GM18870 (cell line): Measurements from ENCODE around the gene PCIF1.
"Not testable (repeated sequence)": the region's sequence is repeated elsewhere in the genome, so short reads cannot be mapped to it uniquely, and the experiment has no call there.

Experiments
- ATAC-seq: cut with Tn5 transposase; IDR thresholded peaks from one replicate; pipeline ENCODE4 v1.9.1; 2021; ENCODE audit warnings: moderate library complexity; ENCODE audit not compliant: unreplicated experiment

The PCIF1 gene

GRCh38 chr20:45946149-45946970, 11.9 kb downstream of the PCIF1 start:
- ATAC-seq = no peak

DNA sequence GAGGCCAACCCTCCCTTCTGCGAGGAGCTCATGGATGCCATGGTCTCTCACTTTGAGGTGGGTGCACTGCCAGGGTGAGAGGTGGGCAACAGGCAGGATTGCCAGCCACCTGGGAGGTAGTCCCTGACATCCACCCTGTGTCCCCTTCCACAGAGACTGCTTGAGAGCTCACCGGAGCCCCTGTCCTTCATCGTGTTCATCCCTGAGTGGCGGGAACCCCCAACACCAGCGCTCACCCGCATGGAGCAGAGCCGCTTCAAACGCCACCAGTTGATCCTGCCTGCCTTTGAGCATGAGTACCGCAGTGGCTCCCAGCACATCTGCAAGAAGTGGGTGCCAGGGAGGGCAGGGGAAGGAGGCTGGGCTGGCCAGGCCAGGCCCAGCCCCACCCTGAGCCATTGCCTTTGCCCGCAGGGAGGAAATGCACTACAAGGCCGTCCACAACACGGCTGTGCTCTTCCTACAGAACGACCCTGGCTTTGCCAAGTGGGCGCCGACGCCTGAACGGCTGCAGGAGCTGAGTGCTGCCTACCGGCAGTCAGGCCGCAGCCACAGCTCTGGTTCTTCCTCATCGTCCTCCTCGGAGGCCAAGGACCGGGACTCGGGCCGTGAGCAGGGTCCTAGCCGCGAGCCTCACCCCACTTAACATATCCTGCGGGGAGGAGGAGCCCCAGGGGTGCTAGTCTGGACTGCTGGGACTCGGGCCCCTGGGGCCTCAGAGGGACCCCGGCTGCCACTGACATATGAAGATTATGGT, 12.8 kb downstream of the PCIF1 start:
- no peak for ATAC-seq

GRCh38 chr20:45948261-45948733, 13.8 kb downstream of the PCIF1 start:
- ATAC-seq = no peak

DNA sequence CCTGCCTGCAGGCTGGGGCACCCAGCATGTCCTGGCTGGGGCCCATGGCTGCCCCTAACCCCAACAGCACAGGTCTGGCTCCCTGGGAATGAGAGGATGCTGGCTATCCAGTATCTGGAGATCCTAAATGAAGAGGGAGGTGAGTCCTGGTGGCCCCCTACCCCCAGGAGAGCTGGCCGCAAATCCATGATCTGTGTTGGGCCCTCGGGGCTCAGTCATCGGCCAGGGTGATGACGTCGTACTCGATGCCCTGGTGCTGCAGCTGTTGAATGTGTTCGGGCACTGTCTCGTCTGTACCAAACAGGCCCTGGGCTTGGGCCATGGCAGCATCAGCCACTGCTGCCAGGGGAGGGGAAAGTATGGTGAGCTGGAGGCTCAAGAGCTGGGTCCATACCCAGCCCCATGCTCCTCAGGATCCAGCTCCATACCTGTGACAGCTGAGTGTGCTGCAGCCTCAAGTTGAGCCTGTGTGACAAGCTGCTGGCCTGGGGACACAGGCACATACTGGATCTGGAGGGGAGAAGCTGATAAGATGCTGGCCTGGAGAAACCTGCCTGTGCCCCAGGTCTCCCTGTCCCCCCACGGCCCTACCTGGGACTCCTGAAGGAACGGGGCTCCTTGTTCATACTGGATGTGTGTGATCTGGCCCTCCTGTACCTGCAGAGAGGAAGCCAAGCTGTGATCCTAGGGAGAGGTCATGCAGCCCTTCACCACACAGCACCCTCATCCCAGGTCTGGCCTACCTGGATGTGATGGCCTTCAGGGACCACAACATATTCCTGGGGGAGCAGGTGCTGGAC, 14.5 kb downstream of the PCIF1 start:
- no peak for ATAC-seq

- no peak for ATAC-seq
Measured at GRCh38 chr20:45949542-45950329, 15.3 kb downstream of the PCIF1 start.

DNA sequence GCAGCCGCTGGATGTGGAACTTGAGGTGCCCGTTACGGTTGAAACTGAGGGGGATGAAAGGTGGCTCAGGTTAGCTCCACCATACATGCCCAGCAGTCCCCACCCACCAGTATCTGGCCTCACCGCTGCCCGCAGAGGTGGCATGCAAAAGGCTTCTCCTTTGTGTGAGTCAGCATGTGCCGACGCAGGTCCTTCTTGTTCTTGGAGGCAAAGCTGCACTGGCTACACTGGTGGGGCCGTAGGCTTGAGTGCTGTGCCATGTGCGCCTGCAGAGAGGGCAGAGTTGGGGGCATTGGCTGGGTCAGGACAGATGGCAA, 15.8 kb downstream of the PCIF1 start:
- ATAC-seq = no peak

- no peak for ATAC-seq
Measured at GRCh38 chr20:45951925-45952834, 17.7 kb downstream of the PCIF1 start.

DNA sequence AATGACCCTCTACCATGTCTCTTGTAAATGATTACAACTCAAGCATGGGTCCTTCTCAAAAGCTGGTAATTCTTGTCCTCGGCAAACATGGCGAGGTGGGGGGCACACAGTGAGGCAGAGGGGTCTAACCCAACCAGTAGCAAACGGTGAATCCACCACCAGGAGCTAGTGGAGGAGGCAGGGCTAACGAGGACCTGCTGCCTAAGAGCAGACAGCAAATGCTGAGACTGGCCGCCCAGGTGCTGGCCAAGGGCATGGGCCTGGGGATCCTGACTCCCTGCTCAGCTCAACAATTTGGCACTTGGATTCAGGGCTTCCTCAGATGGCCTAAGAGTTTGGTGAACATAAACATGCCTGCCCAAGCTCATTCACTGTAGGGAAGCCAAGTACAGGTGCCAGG, 18.4 kb downstream of the PCIF1 start:
- ATAC-seq = no peak

DNA sequence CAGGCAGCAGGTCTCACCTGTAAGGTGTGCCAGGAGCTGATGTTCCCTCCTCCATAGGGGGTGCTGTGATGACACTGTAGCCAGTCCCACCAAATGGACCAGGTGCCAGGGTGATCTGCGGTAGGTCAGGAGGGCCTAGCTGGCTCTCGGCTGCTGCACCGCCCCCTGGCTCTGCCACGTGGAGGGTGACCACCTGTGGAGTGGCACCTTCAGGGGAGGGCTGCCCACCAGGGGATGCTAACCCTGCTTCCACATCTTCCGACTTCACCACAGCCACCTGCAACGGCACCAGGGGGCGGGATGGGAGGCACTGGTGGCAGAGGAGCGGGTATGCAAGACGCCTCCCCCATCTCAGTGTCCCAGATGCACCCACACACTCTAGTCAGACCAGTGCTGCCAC, 19.2 kb downstream of the PCIF1 start:
- ATAC-seq = no peak

GRCh38 chr20:45956326-45956725, 21.8 kb downstream of the PCIF1 start:
- ATAC-seq = not testable (repeated sequence)

DNA sequence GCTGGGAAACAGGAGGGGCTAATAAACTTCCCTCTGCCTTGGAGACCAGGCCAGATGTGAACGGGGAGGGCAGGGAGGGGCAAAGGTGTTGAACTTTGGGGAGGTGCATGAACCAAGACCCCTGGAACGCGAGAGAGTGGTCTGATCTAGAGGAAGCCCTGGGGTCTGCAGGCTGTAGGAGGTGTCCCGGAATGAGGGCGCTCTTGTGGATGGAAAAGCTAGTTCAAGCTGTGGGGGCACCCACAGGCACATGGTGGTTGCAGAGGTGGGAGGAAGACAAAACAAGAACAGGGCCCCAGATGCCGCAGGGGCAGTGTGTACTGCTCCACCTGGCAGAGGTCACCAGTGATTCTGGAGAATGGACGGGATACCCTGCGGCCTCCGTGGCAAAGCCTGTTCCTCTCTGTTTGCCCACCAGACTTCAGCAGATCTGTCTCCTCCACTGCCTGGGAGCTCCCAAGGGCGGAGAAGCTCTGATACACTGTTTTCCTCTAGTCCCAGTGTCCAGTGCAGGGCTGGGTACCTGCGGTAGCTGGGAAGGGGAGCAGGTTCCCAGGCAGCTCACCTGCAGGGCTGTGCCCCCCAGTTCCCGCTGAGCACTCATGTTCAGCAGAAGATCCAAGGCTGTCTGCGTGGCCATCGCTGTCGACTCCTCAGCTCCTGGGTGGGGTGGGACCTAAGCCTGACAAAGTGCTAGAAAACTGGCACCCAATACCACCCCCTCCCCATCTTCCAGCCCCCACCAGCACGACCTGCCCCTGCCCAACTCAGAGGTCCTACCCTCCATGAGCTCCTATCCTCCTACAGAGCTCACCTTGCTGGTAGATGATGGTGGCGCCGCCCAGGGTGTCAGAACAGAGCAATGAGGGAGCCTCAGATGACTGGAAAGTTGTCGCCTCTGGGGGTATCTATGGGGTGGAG, 22.8 kb downstream of the PCIF1 start:
- no peak for ATAC-seq

GRCh38 chr20:45958593-45958992, 24.1 kb downstream of the PCIF1 start:
- no peak for ATAC-seq

DNA sequence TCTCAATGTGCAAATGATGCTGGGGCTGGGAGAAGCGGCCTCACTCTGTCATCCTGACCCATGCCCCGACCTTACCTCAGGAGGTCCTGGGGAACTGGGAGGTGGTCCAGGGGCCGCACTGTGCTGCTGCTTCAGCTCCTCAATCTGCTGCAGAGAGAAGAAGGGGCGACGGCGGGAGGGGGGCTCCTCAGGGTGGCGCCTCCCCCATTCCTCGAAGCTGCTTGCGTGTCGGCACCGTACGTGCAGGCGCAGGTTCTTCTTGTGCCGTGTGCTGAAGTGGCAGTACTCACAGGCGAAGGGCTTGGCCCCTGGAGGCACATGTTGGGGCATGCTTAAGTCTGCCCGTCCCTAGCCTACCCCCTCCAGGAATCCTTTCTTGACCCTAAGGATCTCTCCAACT, 24.6 kb downstream of the PCIF1 start:
- no peak for ATAC-seq

DNA sequence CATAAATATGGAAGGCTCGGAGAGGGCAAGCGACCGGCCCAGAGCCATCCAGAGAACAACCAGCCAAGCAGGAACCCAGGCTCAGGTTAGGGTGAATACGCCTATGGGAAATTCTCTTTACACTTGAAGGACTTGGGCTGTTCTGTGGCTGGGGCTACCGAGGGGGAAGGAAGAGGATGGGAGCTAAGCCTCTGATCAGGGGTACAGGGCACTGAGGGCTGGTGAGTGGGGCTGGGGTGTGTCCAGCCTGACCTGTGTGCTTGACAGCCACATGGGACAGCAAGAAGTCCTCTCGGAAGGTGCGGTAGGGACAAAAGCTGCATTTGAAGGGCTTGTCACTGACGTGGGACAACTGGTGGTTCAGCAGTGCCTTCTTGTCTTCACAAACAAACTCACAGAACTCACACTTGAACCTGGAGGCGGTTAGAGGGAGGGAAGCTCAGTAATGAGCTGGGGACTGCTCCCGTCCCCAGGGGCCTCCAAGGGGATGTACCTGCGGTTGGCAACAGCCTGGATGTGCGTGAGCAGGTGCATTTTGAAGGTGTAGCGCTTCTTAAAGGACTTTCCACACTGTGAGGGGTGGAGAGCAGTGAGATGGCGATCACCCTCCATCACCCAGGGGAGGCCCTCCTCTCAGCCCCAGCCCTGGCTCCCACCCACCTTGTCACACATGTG, 25.6 kb downstream of the PCIF1 start:
- no peak for ATAC-seq

DNA sequence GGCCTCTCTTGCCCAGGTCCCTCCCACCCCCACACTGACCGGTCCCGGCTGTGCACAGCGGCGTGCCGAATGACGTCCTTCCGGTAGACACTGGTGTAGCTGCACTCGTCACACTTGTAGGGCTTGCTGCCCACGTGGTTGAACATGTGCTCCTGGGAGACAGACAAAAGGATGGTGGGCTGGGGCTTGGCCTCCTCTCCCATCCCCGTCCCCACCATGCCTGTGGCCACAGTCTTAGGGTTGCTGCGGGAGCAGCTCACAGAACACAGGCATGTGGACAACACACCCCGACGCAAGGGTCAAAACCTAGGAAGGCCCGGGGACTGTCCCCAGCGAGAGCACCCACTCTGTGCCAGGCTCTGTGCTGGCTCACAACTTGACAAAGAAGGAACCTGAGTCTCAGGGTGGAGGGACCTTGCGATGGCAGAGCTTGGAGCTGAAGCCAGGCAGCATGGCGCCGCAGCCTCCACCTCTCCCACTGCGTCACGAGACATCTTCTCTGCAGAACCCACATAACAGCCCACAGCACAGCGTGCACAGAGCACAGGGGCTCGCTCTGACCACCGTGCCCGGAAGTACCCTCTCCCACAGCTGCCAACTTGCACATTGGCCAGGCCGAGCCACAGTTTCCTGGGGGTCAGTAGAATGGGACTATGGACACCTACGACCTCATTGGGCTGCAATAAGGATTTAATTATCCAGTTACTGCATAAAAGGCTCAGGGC, 27.7 kb downstream of the PCIF1 start:
- no peak for ATAC-seq

GRCh38 chr20:45963059-45964005, 28.8 kb downstream of the PCIF1 start:
- no peak for ATAC-seq
